Kidney epithelial cell (primary cell): ENCODE measurements around the gene CTU2. TPM values are rescaled to one million over a fixed set of nuclear protein-coding genes. Genes with fewer than 3 reads are reported as not detected.
"Not testable (repeated sequence)": the region's sequence is repeated elsewhere in the genome, so short reads cannot be mapped to it uniquely, and the experiment has no call there.

Experiments
- DNase-seq: peaks from one replicate; pipeline ENCODE4 v3.0.0-alpha.2; 2010; ENCODE audit warnings: low read depth
- H3K27me3 ChIP-seq: 2 replicates; pipeline ENCODE4 v1.6.0; 2011; ENCODE audit warnings: low read length; ENCODE audit not compliant: control insufficient read depth, insufficient read depth
- H3K36me3 ChIP-seq: 2 replicates; pipeline ENCODE4 v1.5.1; 2011; ENCODE audit warnings: low read length; ENCODE audit not compliant: control insufficient read depth, insufficient read depth
- H3K4me3 ChIP-seq: 2 replicates; pipeline ENCODE4 v1.5.1; 2011; ENCODE audit warnings: low read depth, mild to moderate bottlenecking, control low read depth, low read length
- total RNA-seq: library from RNA; depleted of rRNA; stranded (reverse); fragments of >200 nt; gene quantifications from 2 replicates; pipeline ENCODE4 v1.2.3, GENCODE V29; 2015
- TF ChIP-seq, protein P1 (sequence below): IDR thresholded peaks from 2 replicates; pipeline ENCODE4 v1.5.1; 2011; ENCODE audit warnings: mild to moderate bottlenecking, moderate library complexity, low read length, control low read depth, inconsistent platforms; ENCODE audit not compliant: insufficient read depth, poor library complexity, severe bottlenecking

The CTU2 gene
- total RNA-seq, 1 donor from 2014 or later = 12.8 TPM

DNA sequence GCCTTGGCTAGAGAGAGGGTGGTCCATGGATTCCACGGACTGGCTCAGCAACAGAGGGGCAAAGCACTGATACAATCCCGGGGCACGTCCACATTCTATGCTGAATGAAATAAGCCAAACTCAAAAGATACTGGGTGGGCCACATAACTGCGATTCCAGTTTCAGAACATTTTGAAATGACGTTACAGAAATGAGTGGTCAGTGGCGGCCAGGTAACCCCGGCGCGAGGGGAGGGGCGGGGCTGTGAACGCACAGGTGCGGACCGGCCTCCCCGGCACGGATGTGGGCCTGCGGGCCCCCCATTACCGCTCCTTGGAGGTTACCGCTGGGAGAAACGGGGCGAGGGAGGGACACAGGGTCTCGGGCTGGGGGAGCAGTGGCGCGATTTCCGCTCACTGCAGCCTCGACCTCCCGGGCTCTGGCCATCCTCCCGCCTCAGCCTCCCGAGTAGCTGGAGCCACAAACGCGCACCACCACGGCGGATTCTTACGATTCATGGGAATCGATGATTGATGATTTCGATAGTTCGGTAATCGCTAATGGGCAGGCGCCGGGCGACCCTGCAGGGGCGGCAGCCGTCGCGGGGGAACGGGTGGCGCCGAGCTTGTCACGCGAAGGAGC lies 44.0 kb upstream of the CTU2 start:
- peak overlapping the region; percentile 97 for H3K4me3 ChIP-seq
- H3K27me3 ChIP-seq = no peaks in the 10 kb centered on the region
- H3K36me3 ChIP-seq = no peaks in the 10 kb centered on the region
- TF ChIP-seq, protein P1, sequence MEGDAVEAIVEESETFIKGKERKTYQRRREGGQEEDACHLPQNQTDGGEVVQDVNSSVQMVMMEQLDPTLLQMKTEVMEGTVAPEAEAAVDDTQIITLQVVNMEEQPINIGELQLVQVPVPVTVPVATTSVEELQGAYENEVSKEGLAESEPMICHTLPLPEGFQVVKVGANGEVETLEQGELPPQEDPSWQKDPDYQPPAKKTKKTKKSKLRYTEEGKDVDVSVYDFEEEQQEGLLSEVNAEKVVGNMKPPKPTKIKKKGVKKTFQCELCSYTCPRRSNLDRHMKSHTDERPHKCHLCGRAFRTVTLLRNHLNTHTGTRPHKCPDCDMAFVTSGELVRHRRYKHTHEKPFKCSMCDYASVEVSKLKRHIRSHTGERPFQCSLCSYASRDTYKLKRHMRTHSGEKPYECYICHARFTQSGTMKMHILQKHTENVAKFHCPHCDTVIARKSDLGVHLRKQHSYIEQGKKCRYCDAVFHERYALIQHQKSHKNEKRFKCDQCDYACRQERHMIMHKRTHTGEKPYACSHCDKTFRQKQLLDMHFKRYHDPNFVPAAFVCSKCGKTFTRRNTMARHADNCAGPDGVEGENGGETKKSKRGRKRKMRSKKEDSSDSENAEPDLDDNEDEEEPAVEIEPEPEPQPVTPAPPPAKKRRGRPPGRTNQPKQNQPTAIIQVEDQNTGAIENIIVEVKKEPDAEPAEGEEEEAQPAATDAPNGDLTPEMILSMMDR = no peak
- no peak for DNase-seq

DNA sequence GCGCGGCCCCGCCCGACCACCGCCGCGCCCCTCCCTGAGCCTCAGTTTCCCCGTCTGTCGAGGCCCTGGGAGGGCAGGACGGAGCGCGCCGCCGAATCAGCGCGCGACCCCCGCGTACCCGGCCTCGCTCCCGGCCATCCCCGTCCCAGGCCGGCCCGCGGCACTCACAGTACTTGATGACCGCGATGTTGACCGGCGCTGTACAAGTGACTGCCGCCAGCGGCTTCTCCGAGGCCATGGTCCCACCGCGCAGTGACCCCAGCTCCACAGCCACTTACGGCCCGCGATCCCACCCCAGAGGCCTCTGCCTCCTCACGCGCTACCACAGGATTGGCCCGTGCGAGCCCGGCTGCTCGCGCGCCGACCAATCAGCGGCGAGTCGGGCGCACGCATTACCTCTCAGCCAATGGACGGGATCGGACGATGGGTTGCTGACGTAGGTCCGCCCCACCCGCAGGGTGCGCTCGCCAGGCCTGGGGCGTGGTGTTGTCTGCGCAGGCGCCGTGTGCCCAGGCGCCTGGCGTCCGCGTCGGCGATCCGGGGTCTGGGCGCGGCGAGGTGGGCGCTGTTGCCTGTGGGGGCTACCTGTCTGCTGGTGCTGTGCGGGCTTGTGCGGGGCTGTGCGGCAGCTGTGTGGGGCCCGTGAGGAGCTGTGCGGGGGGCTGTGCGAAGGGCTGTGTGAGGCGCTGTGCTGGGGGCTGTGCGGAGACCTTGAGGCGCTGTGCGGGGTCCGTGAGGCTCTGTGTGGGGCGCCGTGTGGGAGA lies 43.3 kb upstream of the CTU2 start, which contains the start of gene MVD:
Gene MVD (minus strand): TSS at position 249 of the 764 bp plus-strand sequence. CDS start 11 bp downstream, at position 238.
- no peaks in the 10 kb centered on the region for H3K36me3 ChIP-seq
- TF ChIP-seq, protein P1 = no peak
- H3K27me3 ChIP-seq = no peaks in the 10 kb centered on the region
- peak; percentile 93 for DNase-seq
- H3K4me3 ChIP-seq = peak within 1 kb of the TSS; percentile 97

DNA sequence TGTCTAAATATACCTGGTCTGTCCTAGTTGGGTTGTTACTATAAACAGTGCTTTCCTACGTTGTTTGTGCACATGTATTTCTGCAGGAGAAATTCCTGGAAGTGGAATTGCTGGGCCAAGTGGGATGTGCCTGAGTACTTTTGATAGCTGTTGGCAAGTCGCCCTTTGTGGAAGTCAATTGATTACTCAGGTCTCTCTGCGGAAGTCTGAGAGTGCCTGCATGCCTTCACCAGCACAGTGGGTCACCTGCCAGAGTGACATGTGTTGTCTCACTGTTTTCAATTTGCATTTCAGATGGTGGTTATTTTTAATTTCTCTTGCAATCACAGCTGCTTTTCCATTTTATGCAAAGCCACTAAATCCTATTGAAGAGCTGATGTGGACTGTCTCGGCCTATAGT lies 41.2 kb upstream of the CTU2 start:
- H3K4me3 ChIP-seq = no peak overlapping the region
- no peak for DNase-seq
- no peaks in the 10 kb centered on the region for H3K27me3 ChIP-seq
- no peaks in the 10 kb centered on the region for H3K36me3 ChIP-seq
- TF ChIP-seq, protein P1 = no peak

DNA sequence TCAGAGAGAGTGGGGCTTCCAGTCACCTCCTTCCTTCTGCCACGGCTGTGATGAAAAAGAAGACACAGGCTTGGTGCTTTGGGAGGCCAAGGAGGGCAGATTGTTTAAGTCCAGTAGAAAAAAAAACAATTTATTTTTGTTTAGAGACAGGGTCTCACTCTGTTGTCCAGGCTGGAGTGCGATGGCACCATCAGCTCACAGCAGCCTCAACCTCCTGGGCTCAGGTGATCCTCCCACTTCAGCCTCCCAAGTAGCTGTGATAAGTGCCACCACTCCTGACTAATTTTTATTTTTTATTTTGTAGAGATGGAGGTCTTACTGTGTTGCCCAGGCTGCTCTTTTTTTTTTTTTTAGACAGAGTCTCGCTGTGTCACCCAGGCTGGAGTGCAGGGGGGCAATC lies 40.7 kb upstream of the CTU2 start:
- TF ChIP-seq, protein P1 = no peak
- no peak for DNase-seq
- Histone ChIP-seq H3K27me3 (no peaks in the 10 kb centered on the region), H3K4me3 (no peak overlapping the region), H3K36me3 (no peaks in the 10 kb centered on the region)

DNA sequence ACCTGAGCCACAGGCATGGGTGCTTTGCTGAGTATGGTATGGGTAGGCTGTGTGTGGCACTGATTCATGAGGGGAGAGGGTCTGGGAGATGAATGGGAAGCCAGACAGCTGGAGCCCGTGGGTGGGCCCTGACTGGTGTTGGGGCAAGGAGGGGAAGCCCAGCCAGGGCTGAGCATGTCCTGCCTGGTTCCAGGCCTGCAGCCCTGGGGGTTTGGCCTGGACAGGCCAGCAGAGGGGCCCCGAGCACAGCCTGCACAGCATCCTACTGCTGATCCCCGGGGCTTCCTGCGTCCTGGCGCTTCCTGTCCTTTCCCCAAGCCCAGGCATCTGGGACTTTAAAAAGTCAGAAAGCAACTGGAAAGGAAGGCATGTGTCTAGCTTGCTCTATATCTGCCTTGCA lies 38.8 kb upstream of the CTU2 start:
- H3K36me3 ChIP-seq = no peaks in the 10 kb centered on the region
- no peak for DNase-seq
- no peak overlapping the region for H3K4me3 ChIP-seq
- TF ChIP-seq, protein P1 = no peak
- no peaks in the 10 kb centered on the region for H3K27me3 ChIP-seq

DNA sequence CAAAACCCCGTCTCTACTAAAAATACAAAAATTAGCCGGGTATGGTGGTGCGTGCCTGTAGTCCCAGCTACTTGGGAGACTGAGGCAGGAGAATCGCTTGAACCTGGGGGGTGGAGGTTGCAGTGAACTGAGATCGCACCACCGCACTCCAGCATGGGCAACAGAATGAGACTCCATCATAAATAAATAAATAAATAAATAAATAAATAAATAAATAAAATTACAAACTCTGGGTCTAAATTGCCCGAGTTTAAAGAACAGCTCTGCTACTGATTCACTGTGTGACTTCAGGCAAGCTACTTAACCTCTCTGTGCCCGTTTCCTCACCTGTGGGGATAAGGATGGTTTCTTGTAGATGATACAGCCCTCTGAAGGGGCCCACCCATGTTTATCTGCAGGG lies 36.8 kb upstream of the CTU2 start:
- H3K36me3 ChIP-seq, H3K27me3 ChIP-seq, H3K4me3 ChIP-seq, DNase-seq: not testable (repeated sequence)
